HepG2 (cell line): ENCODE measurements around the gene DTX4. TPM values are rescaled to one million over a fixed set of nuclear protein-coding genes. Genes with fewer than 3 reads are reported as not detected.

Experiments used
- ATAC-seq: fragments of 200-7000 bp; cut with Tn5 transposase; 3 replicates; pipeline ENCODE4 v1.9.1; 2020; ENCODE audit warnings: mild to moderate bottlenecking, moderate library complexity
- BruUV-seq: library from RNA; stranded (reverse); fragments of 400-500 nt; replicated peaks from 2 replicates; lab custom pipeline; 2021; lab: Mats Ljungman, UMichigan
- CTCF ChIA-PET: fragments of 300-600 bp; formaldehyde crosslinking; extraction: SDS; loops from one replicate; lab custom pipeline; 2021; ENCODE audit warnings: low total read pairs, inconsistent platforms, low intra/inter-chr PET ratio; lab: Yijun Ruan, JAX
- POLR2A ChIA-PET: fragments of 350-600 bp; sonication (Branson Sonifier 250); formaldehyde crosslinking; loops from one replicate; lab custom pipeline; 2020; ENCODE audit warnings: antibody characterized with exemption, inconsistent platforms; lab: Yijun Ruan, JAX
- DNase-seq: peaks from one replicate; pipeline ENCODE4 v3.0.0-alpha.2; 2015; ENCODE audit warnings: low spot score
- FAIRE-seq: peaks from 3 replicates; lab custom pipeline; 2011; peaks lifted over from hg19 to GRCh38; lab: Jason Lieb, UNC
- H2AFZ ChIP-seq: one replicate; pipeline ENCODE4 v1.6.1; 2011; ENCODE audit warnings: low read length, inconsistent platforms
- H3K27ac ChIP-seq: fragments of 300-600 bp; 3 replicates; pipeline ENCODE4 v1.8.0; 2011; ENCODE audit warnings: mixed run types, mild to moderate bottlenecking, mixed read lengths, low read length, inconsistent platforms; ENCODE audit not compliant: insufficient read depth; ENCODE audit errors: extremely low read length
- H3K27me3 ChIP-seq, 2 experiments: fragments of 200-600 bp in 1 of 2; 2 replicates in 1 of 2; 3 replicates in 1 of 2; pipeline versions ENCODE4 v1.6.0 to v1.8.0; 2011; ENCODE audit warnings: low read length in 2 of 2, mild to moderate bottlenecking in 2 of 2, moderate library complexity in 2 of 2, inconsistent platforms in 1 of 2; ENCODE audit not compliant: insufficient read depth in 2 of 2, control insufficient read depth in 1 of 2
- H3K36me3 ChIP-seq, 2 experiments: fragments of 200-600 bp in 1 of 2; replicated peaks in 1 of 2; 2 replicates in 1 of 2; 3 replicates in 1 of 2; pipeline versions ENCODE4 v1.5.1 to v1.8.0; 2011; ENCODE audit warnings: low read length in 2 of 2, inconsistent platforms in 1 of 2; ENCODE audit not compliant: insufficient read depth in 2 of 2, control insufficient read depth in 1 of 2
- H3K4me1 ChIP-seq: 2 replicates; pipeline ENCODE4 v1.5.1; 2012; ENCODE audit warnings: low read length, inconsistent platforms; ENCODE audit not compliant: insufficient read depth
- H3K4me2 ChIP-seq: 2 replicates; pipeline ENCODE4 v1.6.0; 2011; ENCODE audit warnings: low read depth, low read length, inconsistent platforms
- H3K4me3 ChIP-seq, 3 experiments: fragments of 200-600 bp in 1 of 3; sonication (generic), shearing (Covaris generic) in 1 of 3; replicated peaks in 1 of 3; 2 replicates each; pipeline ENCODE4 v1.5.1; 2011 to 2016; ENCODE audit warnings: low read length in 3 of 3, inconsistent platforms in 2 of 3, low read depth in 2 of 3, mild to moderate bottlenecking in 2 of 3, control low read depth in 1 of 3, mixed read lengths in 1 of 3; ENCODE audit not compliant: insufficient read depth in 1 of 3
- H3K79me2 ChIP-seq: one replicate; pipeline ENCODE4 v1.6.1; 2011; ENCODE audit warnings: low read length, inconsistent platforms; ENCODE audit not compliant: insufficient read depth
- H3K9ac ChIP-seq: 2 replicates; pipeline ENCODE4 v1.6.0; 2011; ENCODE audit warnings: mild to moderate bottlenecking, low read depth, low read length, inconsistent platforms; ENCODE audit not compliant: insufficient read depth
- H3K9me3 ChIP-seq: 2 replicates; pipeline ENCODE4 v1.5.1; 2012; ENCODE audit warnings: mild to moderate bottlenecking, low read length
- H4K20me1 ChIP-seq: 2 replicates; pipeline ENCODE4 v1.6.0; 2011; ENCODE audit warnings: inconsistent platforms, mild to moderate bottlenecking, low read length, moderate library complexity; ENCODE audit not compliant: insufficient read depth
- ARID3A ChIP-seq: IDR thresholded peaks from 2 replicates; pipeline ENCODE4 v1.6.1; 2012; ENCODE audit warnings: low read depth, low read length, improper control_type of control experiment
- ARID4A ChIP-seq: sonication (generic); formaldehyde crosslinking; IDR thresholded peaks from 2 replicates; pipeline ENCODE4 v1.5.0; 2020; ENCODE audit warnings: mild to moderate bottlenecking, missing genetic modification reagents, borderline replicate concordance
- MEF2D ChIP-seq: sonication (generic); formaldehyde crosslinking; IDR thresholded peaks from 2 replicates; pipeline ENCODE4 v1.5.1; 2020; ENCODE audit warnings: mild to moderate bottlenecking, missing genetic modification reagents
- SALL2 ChIP-seq: sonication (generic); formaldehyde crosslinking; IDR thresholded peaks from 2 replicates; pipeline ENCODE4 v1.8.1; 2023; ENCODE audit warnings: mild to moderate bottlenecking, missing genetic modification reagents, inconsistent platforms
- TMF1 ChIP-seq: sonication (generic); formaldehyde crosslinking; IDR thresholded peaks from 2 replicates; pipeline ENCODE4 v1.8.1; 2022; ENCODE audit warnings: low read depth, missing genetic modification reagents
- ZBTB49 ChIP-seq: sonication (generic); formaldehyde crosslinking; IDR thresholded peaks from 2 replicates; pipeline ENCODE4 v1.4.0; 2020; ENCODE audit warnings: missing genetic modification reagents, borderline replicate concordance
- ZBTB8A ChIP-seq: sonication (generic); formaldehyde crosslinking; IDR thresholded peaks from 2 replicates; pipeline ENCODE4 v1.4.0; 2020; ENCODE audit warnings: mild to moderate bottlenecking, low read depth, missing genetic modification reagents, borderline replicate concordance
- ZNF747 ChIP-seq: sonication (generic); formaldehyde crosslinking; IDR thresholded peaks from 2 replicates; pipeline ENCODE4 v1.8.1; 2023; ENCODE audit warnings: missing genetic modification reagents, mild to moderate bottlenecking, borderline replicate concordance
- ZNF75D ChIP-seq: sonication (generic); formaldehyde crosslinking; IDR thresholded peaks from 2 replicates; pipeline ENCODE4 v1.8.1; 2023; ENCODE audit warnings: missing genetic modification reagents, mild to moderate bottlenecking, borderline replicate concordance
- ZNF788 ChIP-seq: sonication (generic); formaldehyde crosslinking; IDR thresholded peaks from 2 replicates; pipeline ENCODE4 v1.5.0; 2020; ENCODE audit warnings: mild to moderate bottlenecking, missing genetic modification reagents, borderline replicate concordance
- ZSCAN20 ChIP-seq: sonication (generic); formaldehyde crosslinking; IDR thresholded peaks from 2 replicates; pipeline ENCODE4 v1.4.0; 2020; ENCODE audit warnings: missing genetic modification reagents, mild to moderate bottlenecking, borderline replicate concordance
- WGBS: methylation state at CpG from one replicate; pipeline ENCODE4 v1.1.6; 2017; ENCODE audit warnings: low lambda C conversion rate; 5-methylcytosine and 5-hydroxymethylcytosine counted together
- in situ Hi-C: cut with HindIII; loops from 2 replicates; pipeline ENCODE4 v1.10.0; 2017; ENCODE audit warnings: low pct_unique_long_range_greater_than_20kb; ENCODE audit not compliant: extremely low pct_ligation_motif_present
- intact Hi-C: fragments of 100-400 bp; cut with micrococcal nuclease; formaldehyde crosslinking; loops from one replicate; pipeline ENCODE4 v1.10.0; 2022; ENCODE audit not compliant: unreplicated experiment
- polyA plus RNA-seq, 8 experiments: library from polyadenylated mRNA; depleted of rRNA in 3 of 8; stranded (reverse) in 7 of 8; unstranded in 1 of 8; fragments of >200 nt; fragmentation: Illumina TruSeq in 4 of 8; extraction: Trizol in 4 of 8; gene quantifications; 2 replicates each; pipeline versions ENCODE4 v1.2.1 to v1.2.3, GENCODE V29; 2011 to 2016; ENCODE audit warnings: low read depth in 4 of 8, missing spikeins in 1 of 8, mixed read lengths in 1 of 8; ENCODE audit not compliant: insufficient read depth in 1 of 8
- total RNA-seq, 5 experiments: library from RNA; depleted of rRNA; stranded (reverse); fragments of >200 nt; fragmentation: Illumina TruSeq; extraction: Trizol; gene quantifications; 2 replicates each; pipeline ENCODE4 v1.2.3, GENCODE V29; 2016; ENCODE audit warnings: low read depth in 1 of 5
- TF ChIP-seq, protein P1 (sequence below): sonication (generic); formaldehyde crosslinking; IDR thresholded peaks from 2 replicates; pipeline ENCODE4 v1.5.1; 2020; ENCODE audit warnings: missing genetic modification reagents, mild to moderate bottlenecking, borderline replicate concordance

DTX4 gene
- total and polyA plus RNA-seq, 2 of the 13 experiments (the other 11 are each of a cell fraction or from before 2014, with no cell fraction given) = 0.67 to 5.6 TPM

DNA sequence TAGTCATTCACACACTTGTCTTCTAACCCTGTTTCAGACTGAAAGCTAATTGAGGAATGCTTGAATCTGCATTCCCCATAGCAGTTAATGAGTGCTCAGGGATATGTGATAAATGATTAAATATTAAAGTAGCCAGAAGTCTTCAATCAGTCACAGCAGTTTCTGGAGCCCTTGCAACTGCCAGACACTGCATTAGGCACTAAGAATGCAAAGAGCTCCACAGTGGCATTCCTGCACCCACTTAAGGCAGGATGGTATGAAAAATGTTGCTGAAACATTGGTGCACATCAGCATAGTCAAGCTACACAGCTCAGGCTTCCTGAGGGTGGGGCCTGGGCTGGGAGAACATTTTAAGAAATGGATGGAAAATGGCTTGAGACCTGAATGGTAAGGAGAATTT, 6.5 kb downstream of the DTX4 start (continued):
- TF ChIP-seq ARID3A = no peak

- intact Hi-C loops (no loop called here), in situ Hi-C loops (loop anchor here (10.0 to 25.0 kb wide), 2 partner anchors 106 to 508 kb away; no protein-coding TSS in a partner anchor)
- no peaks in the 10 kb centered on the region; a peak in 1 of 5 replicates for H3K36me3 ChIP-seq
- H2AFZ ChIP-seq = no peak overlapping the region
- BruUV-seq = no TSS peak
- H3K27me3 ChIP-seq = no peaks in the 10 kb centered on the region
- no peak overlapping the region for H3K27ac ChIP-seq
- FAIRE-seq (no peak), ATAC-seq (no peak), DNase-seq (no peak)
- H3K4me1 ChIP-seq = peaks cover 25% of the 10 kb centered on the region
- H4K20me1 ChIP-seq = no peaks in the 10 kb centered on the region
- CTCF ChIA-PET = no interaction called here
- no peaks in the 10 kb centered on the region for H3K9me3 ChIP-seq
- no peaks in the 10 kb centered on the region for H3K79me2 ChIP-seq
- POLR2A ChIA-PET = no interaction called here
- H3K4me2 ChIP-seq = no peak overlapping the region
- no peak overlapping the region for H3K9ac ChIP-seq
- no peak overlapping the region for H3K4me3 ChIP-seq
- WGBS = 98% methylated on average over 2 of the region's 2 CpGs
- no peak for TF ChIP-seq ARID4A (CRISPR knock-in tag)
- no peak for TF ChIP-seq ZSCAN20
- TF ChIP-seq MEF2D (CRISPR knock-in tag) = no peak
- no peak for TF ChIP-seq SALL2 (CRISPR knock-in tag)
- no peak for TF ChIP-seq ZNF75D
- TF ChIP-seq ZNF747 (CRISPR knock-in tag) = no peak
- TF ChIP-seq, protein P1, sequence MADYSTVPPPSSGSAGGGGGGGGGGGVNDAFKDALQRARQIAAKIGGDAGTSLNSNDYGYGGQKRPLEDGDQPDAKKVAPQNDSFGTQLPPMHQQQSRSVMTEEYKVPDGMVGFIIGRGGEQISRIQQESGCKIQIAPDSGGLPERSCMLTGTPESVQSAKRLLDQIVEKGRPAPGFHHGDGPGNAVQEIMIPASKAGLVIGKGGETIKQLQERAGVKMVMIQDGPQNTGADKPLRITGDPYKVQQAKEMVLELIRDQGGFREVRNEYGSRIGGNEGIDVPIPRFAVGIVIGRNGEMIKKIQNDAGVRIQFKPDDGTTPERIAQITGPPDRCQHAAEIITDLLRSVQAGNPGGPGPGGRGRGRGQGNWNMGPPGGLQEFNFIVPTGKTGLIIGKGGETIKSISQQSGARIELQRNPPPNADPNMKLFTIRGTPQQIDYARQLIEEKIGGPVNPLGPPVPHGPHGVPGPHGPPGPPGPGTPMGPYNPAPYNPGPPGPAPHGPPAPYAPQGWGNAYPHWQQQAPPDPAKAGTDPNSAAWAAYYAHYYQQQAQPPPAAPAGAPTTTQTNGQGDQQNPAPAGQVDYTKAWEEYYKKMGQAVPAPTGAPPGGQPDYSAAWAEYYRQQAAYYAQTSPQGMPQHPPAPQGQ (CRISPR knock-in tag) = no peak
- TF ChIP-seq TMF1 (CRISPR knock-in tag) = no peak
- no peak for TF ChIP-seq ZNF788 (CRISPR knock-in tag)
- no peak for TF ChIP-seq ZBTB8A (CRISPR knock-in tag)
- TF ChIP-seq ZBTB49 (CRISPR knock-in tag) = no peak
Measured at GRCh38 chr11:59179121-59179520, 7.2 kb downstream of the DTX4 start.
